ENCODE measurements around the gene ZMYND12. TPM values are rescaled to one million over a fixed set of nuclear protein-coding genes. Genes with fewer than 3 reads are reported as not detected.

Gene ZMYND12
- total RNA-seq, 1 donor from 2014 or later = under 0.01 TPM

- Histone ChIP-seq H3K4me1 (ENCODE audit: control insufficient read depth in 3 of 3, insufficient read depth in 3 of 3, low read length in 3 of 3) (peaks cover 5 to 9% (median 8%) of the 10 kb centered on the region in 3 donors), H3K27ac (ENCODE audit: low read depth, low read length) (no peak within 1 kb of the TSS), H3K9ac (ENCODE audit: low read depth in 1 of 3, low read length in 3 of 3) (peak within 1 kb of the TSS; percentile 5 to 73 (median 47)), H3K36me3 (ENCODE audit: control insufficient read depth in 3 of 3, insufficient read depth in 3 of 3, low read length in 3 of 3) (no peaks in the 10 kb centered on the region), H3K9me3 (ENCODE audit: control insufficient read depth in 3 of 3, low read length in 3 of 3) (no peaks in the 10 kb centered on the region), H3K27me3 (ENCODE audit: control insufficient read depth in 3 of 3, insufficient read depth in 3 of 3, low read length in 3 of 3) (peaks cover 0 to 6% (median 4%) of the 10 kb centered on the region in 3 donors), H3K4me3 (ENCODE audit: low read length in 3 of 3) (peak within 1 kb of the TSS; percentile 64 to 73 (median 71))
Measured at GRCh38 chr1:42380586-42381279, 75.1 kb downstream of the ZMYND12 start, which contains the start of gene RIMKLA. Gene RIMKLA (plus strand): TSS chr1:42380792. CDS start chr1:42380935, 143 bp downstream.

Small RNAs within 50 kb of the gene (small RNA-seq; reads per million reads assigned to genes)
- gene TMSB4XP1 = not detected

Other genes starting within 250 kb of the ZMYND12 start
- gene FOXJ3, start 120.8 kb downstream of the ZMYND12 start, total RNA-seq = 65.2 TPM
- gene RIMKLA, start 75.2 kb downstream of the ZMYND12 start, total RNA-seq = 0.52 TPM
- 19.8 TPM for gene PPCS, start 521 bp upstream of the ZMYND12 start, total RNA-seq
- gene CCDC30, start 7.3 kb upstream of the ZMYND12 start, total RNA-seq = 1.0 TPM
- 23.5 TPM for gene PPIH, start 202.4 kb upstream of the ZMYND12 start, total RNA-seq
- 403 TPM for gene YBX1, start 226.4 kb upstream of the ZMYND12 start, total RNA-seq

Data from skeletal muscle tissue (tissue), 5 donors.